ENCODE results near the gene LY9. TPM values are rescaled to one million over a fixed set of nuclear protein-coding genes. Genes with fewer than 3 reads are reported as not detected.
"Not testable (repeated sequence)": the region's sequence is repeated elsewhere in the genome, so short reads cannot be mapped to it uniquely, and the experiment has no call there.

Gene LY9
- total and polyA plus RNA-seq, 2 experiments from 2014 or later: not detected

DNA sequence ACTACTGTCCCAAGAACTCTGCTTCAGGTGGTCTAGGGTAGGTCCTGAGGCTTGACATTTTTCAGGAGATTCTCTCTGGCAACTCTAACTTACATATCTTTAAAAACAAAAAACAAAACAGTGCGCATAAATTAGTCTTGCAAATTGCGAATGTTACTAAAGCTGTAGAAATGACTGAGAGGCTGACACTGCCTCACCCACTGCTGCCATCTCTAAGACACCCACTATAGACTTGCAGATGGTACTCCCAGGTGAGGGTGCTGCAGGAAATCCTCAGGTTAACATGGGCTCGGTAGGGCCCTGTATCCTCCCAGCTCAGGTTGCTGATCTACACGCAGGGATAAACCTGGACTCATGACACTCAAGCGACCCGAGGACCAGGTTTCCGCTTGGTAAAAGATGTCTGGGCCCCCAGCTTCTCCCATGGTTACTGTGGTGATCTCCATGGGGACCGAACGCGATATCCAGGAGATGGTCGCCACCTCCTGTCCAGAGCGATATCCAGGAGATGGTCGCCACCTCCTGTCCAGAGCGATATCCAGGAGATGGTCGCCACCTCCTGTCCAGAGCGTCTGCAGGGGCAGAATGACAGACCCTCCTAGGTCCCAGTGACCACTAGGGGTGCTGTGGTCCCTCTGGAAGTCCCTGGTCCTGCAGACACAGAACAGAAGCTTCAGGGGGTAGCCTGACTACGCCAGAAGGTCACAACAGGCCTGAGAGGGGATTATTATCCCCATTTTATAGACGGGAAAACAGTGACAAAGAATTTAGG, 16.2 kb upstream of the LY9 start:
- H3K4me3 ChIP-seq: no peak overlapping the region
- H3K4me1 ChIP-seq (ENCODE audit: insufficient read depth): no peaks in the 10 kb centered on the region
- H3K9me3 ChIP-seq (ENCODE audit: low read depth): no peaks in the 10 kb centered on the region
- H3K4me2 ChIP-seq (ENCODE audit: unreplicated experiment): no peak overlapping the region
- 54 to 55% methylated on average over 16 to 17 of the region's 18 CpGs for WGBS, 2 experiments (ENCODE audit: low coverage in 1 of 2, low lambda C conversion rate in 2 of 2, missing lambda C conversion rate in 2 of 2)
- no peaks in the 10 kb centered on the region for H3K36me3 ChIP-seq (ENCODE audit: low read depth)
- no peaks in the 10 kb centered on the region for H3K27me3 ChIP-seq (replicated peaks; ENCODE audit: insufficient read depth)
- no peaks in the 10 kb centered on the region for H4K20me1 ChIP-seq (ENCODE audit: insufficient read depth)
- no peak overlapping the region for H3K9ac ChIP-seq
- no peaks in the 10 kb centered on the region for H3K9me2 ChIP-seq (ENCODE audit: insufficient read depth)
- H3F3A ChIP-seq (ENCODE audit: insufficient read depth): no peaks in the 10 kb centered on the region
- no peak for TF ChIP-seq EZH2phosphoT487 (IDR thresholded peaks at IDR 0.05; ENCODE audit: insufficient read depth, low read depth)
- TF ChIP-seq EZH2 (IDR thresholded peaks at IDR 0.05; ENCODE audit: insufficient read depth, poor library complexity, severe bottlenecking): no peak
- no peak overlapping the region for H3K27ac ChIP-seq
- in situ Hi-C loops (cut with MboI): no loop called here
- no peaks in the 10 kb centered on the region for H3K79me2 ChIP-seq (ENCODE audit: insufficient read depth)
- no peak for DNase-seq
- H2AFZ ChIP-seq: no peak overlapping the region

DNA sequence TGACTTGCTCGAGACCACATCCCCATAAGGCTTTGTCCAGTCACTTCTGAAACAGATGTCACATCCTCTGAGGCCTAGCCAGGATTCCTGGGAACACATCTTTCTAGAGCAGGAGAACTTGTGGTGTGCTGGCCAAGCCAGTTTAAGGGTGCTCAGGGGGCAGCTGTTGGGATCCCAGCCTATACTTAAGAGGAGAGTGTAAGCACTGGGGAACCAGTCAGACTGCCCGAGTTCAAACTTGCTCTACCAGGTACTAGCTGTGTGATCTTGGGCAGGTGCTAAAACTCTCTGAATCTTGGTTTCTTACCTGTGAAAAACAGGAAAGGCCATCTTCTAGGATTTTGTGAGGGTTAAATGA, 15.6 kb upstream of the LY9 start:
- no peak overlapping the region for H2AFZ ChIP-seq
- H3K9me2 ChIP-seq (ENCODE audit: insufficient read depth): no peaks in the 10 kb centered on the region
- no peaks in the 10 kb centered on the region for H3K36me3 ChIP-seq (ENCODE audit: low read depth)
- no peak overlapping the region for H3K9ac ChIP-seq
- no peak overlapping the region for H3K27ac ChIP-seq
- no peaks in the 10 kb centered on the region for H3K9me3 ChIP-seq (ENCODE audit: low read depth)
- WGBS, 2 experiments (ENCODE audit: low coverage in 1 of 2, low lambda C conversion rate in 2 of 2, missing lambda C conversion rate in 2 of 2): 13 to 27% methylated on average over 2 of the region's 2 CpGs
- H3K4me3 ChIP-seq: no peak overlapping the region
- H3K4me1 ChIP-seq (ENCODE audit: insufficient read depth): no peaks in the 10 kb centered on the region
- H3K79me2 ChIP-seq (ENCODE audit: insufficient read depth): no peaks in the 10 kb centered on the region
- no peak overlapping the region for H3K4me2 ChIP-seq (ENCODE audit: unreplicated experiment)
- no peaks in the 10 kb centered on the region for H3K27me3 ChIP-seq (replicated peaks; ENCODE audit: insufficient read depth)
- no peaks in the 10 kb centered on the region for H4K20me1 ChIP-seq (ENCODE audit: insufficient read depth)
- in situ Hi-C loops (cut with MboI): no loop called here
- DNase-seq: no peak
- H3F3A ChIP-seq (ENCODE audit: insufficient read depth): no peaks in the 10 kb centered on the region
- TF ChIP-seq EZH2phosphoT487 (IDR thresholded peaks at IDR 0.05; ENCODE audit: insufficient read depth, low read depth) (no peak), EZH2 (IDR thresholded peaks at IDR 0.05; ENCODE audit: insufficient read depth, poor library complexity, severe bottlenecking) (no peak)

DNA sequence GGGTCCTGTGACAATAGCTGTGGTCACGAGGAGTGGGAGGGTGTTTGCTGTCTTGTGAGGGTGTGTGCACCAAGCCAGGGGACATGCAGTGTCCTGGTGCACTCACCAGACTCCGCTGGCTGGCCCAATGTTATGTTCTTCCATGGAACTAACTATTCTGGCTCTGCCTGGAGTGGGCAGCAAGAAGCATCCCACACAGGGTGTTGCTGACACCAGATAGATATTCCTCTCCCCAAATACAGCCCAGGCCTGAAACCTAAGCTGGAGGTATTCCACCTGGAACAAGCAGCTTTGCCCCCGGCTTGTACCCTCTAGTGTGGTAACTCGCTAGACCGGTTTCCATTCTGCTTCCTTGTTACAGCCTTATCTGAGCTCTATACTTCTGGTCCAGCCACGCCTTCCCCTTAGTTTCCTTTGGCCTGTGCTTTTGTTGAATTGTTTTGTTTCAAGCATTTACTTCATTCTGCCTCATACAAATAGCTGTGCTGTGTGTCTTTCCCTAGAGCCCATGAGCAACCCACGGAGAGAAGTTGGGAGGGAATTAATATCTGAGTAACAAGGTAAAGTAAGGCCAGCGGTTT, 14.7 kb upstream of the LY9 start:
- no peak for DNase-seq
- Histone ChIP-seq H3K4me1 (ENCODE audit: insufficient read depth) (no peaks in the 10 kb centered on the region), H3K9me2 (ENCODE audit: insufficient read depth) (no peaks in the 10 kb centered on the region), H2AFZ (no peak overlapping the region), H3K79me2 (ENCODE audit: insufficient read depth) (no peaks in the 10 kb centered on the region), H4K20me1 (ENCODE audit: insufficient read depth) (no peaks in the 10 kb centered on the region), H3F3A (ENCODE audit: insufficient read depth) (no peaks in the 10 kb centered on the region), H3K27ac (no peak overlapping the region), H3K9me3 (ENCODE audit: low read depth) (no peaks in the 10 kb centered on the region), H3K36me3 (ENCODE audit: low read depth) (no peaks in the 10 kb centered on the region), H3K27me3 (replicated peaks; ENCODE audit: insufficient read depth) (no peaks in the 10 kb centered on the region), H3K4me3 (no peak overlapping the region), H3K4me2 (ENCODE audit: unreplicated experiment) (no peak overlapping the region), H3K9ac (no peak overlapping the region)
- WGBS, 2 experiments (ENCODE audit: low coverage in 1 of 2, low lambda C conversion rate in 2 of 2, missing lambda C conversion rate in 2 of 2): 13 to 15% methylated on average over 8 of the region's 8 CpGs
- TF ChIP-seq EZH2 (IDR thresholded peaks at IDR 0.05; ENCODE audit: insufficient read depth, poor library complexity, severe bottlenecking) (no peak), EZH2phosphoT487 (IDR thresholded peaks at IDR 0.05; ENCODE audit: insufficient read depth, low read depth) (no peak)
- in situ Hi-C loops (cut with MboI): no loop called here

DNA sequence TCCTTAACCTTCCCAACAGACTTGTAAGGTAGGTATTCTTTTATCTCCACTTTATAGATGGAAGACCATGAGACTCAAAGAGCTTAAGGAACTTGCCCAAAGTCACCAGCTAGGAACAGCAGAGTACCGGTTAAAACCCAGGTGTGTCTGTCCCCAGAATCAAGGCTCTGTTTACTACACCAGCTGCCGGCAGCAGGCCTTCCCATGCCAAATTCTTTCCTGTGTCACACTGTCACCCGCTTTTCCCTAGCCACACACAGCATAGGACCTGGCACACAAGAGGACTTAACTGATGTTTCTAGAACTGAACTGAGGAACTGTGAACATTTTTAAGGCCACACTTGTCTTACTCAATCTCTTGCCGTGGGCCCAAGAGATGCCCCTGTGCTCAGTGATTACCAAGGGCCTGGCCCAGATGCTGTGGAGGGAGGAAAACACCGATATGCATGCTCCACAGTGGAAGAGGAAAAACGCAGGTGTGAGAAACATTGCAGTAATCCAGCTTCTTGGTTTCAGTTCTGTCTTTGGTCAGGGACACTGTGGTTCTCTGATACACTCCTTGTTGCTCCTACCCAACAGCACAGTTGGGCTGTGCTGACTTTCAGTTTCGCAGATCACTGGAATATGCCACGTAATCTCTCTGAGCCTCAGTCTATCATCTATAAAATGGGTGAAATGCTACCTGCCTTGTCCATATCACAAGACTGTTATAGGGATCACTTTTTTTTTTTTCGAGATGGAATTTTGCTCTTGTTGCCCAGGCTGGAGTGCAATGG, 13.9 kb upstream of the LY9 start:
- no peaks in the 10 kb centered on the region for H3K36me3 ChIP-seq (ENCODE audit: low read depth)
- DNase-seq: no peak
- H3K79me2 ChIP-seq (ENCODE audit: insufficient read depth): no peaks in the 10 kb centered on the region
- WGBS, 2 experiments (ENCODE audit: low coverage in 1 of 2, low lambda C conversion rate in 2 of 2, missing lambda C conversion rate in 2 of 2): 40% methylated on average over 9 of the region's 9 CpGs
- no peak overlapping the region for H3K9ac ChIP-seq
- no peak for TF ChIP-seq EZH2phosphoT487 (IDR thresholded peaks at IDR 0.05; ENCODE audit: insufficient read depth, low read depth)
- no peak for TF ChIP-seq EZH2 (IDR thresholded peaks at IDR 0.05; ENCODE audit: insufficient read depth, poor library complexity, severe bottlenecking)
- no peaks in the 10 kb centered on the region for H4K20me1 ChIP-seq (ENCODE audit: insufficient read depth)
- no peak overlapping the region for H3K4me2 ChIP-seq (ENCODE audit: unreplicated experiment)
- no peaks in the 10 kb centered on the region for H3F3A ChIP-seq (ENCODE audit: insufficient read depth)
- H3K9me2 ChIP-seq (ENCODE audit: insufficient read depth): no peaks in the 10 kb centered on the region
- H3K4me3 ChIP-seq: no peak overlapping the region
- no peak overlapping the region for H3K27ac ChIP-seq
- in situ Hi-C loops (cut with MboI): no loop called here
- no peaks in the 10 kb centered on the region for H3K27me3 ChIP-seq (replicated peaks; ENCODE audit: insufficient read depth)
- no peak overlapping the region for H2AFZ ChIP-seq
- H3K9me3 ChIP-seq (ENCODE audit: low read depth): no peaks in the 10 kb centered on the region
- no peaks in the 10 kb centered on the region for H3K4me1 ChIP-seq (ENCODE audit: insufficient read depth)

DNA sequence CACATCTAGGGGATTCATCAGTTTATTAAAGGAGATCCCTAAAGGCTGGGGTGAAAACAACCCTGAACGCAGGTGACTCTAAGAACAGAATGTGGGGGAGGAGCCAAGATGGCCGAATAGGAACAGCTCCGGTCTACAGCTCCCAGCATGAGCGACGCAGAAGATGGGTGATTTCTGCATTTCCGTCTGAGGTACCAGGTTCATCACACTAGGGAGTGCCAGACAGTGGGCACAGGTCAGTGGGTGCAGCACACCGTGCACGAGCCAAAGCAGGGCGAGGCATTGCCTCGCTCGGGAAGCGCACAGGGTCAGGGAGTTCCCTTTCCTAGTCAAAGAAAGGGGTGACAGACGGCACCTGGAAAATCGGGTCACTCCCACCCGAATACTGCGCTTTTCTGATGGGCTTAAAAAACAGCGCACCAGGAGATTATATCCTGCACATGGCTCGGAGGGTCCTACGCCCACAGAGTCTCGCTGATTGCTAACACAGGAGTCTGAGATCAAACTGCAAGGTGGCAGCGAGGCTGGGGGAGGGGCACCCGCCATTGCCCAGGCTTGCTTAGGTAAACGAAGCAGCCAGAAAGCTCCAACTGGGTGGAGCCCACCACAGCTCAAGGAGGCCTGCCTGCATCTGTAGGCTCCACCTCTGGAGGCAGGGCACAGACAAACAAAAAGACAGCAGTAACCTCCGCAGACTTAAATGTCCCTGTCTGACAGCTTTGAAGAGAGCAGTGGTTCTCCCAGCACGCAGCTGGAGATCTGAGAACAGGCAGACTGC, 12.8 kb upstream of the LY9 start:
- H3K9ac ChIP-seq; H3K36me3 ChIP-seq (ENCODE audit: low read depth); in situ Hi-C loops (cut with MboI); H3K27me3 ChIP-seq (replicated peaks; ENCODE audit: insufficient read depth); DNase-seq; H3F3A ChIP-seq (ENCODE audit: insufficient read depth); H3K27ac ChIP-seq; H3K4me1 ChIP-seq (ENCODE audit: insufficient read depth); H2AFZ ChIP-seq; H4K20me1 ChIP-seq (ENCODE audit: insufficient read depth); H3K4me3 ChIP-seq; H3K9me2 ChIP-seq (ENCODE audit: insufficient read depth); H3K9me3 ChIP-seq (ENCODE audit: low read depth); H3K4me2 ChIP-seq (ENCODE audit: unreplicated experiment); H3K79me2 ChIP-seq (ENCODE audit: insufficient read depth): not testable (repeated sequence)
- 66 to 68% methylated on average over 24 of the region's 25 CpGs for WGBS, 2 experiments (ENCODE audit: low coverage in 1 of 2, low lambda C conversion rate in 2 of 2, missing lambda C conversion rate in 2 of 2)
